ENCODE measurements around the gene LSR.

The LSR gene

DNA sequence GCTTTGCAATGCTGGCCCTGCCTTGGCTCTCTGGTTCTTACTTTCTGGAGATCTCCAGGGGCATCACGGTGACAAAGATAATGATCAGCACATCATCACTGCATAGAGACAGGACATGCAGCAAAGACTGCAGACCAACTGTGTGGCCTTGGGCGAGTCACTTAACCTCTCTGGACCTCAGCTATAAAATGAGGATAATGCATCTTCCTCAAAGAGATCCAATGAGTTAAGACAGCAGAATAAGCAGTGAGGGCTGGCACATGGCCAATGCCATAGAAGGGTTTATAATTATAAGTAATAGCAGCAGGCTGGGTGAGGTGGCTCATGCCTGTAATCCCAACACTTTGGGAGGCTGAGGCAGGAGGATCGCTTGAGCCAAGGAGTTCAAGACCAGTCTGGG, 45.5 kb downstream of the LSR start:
- TF ChIP-seq, protein P1, sequence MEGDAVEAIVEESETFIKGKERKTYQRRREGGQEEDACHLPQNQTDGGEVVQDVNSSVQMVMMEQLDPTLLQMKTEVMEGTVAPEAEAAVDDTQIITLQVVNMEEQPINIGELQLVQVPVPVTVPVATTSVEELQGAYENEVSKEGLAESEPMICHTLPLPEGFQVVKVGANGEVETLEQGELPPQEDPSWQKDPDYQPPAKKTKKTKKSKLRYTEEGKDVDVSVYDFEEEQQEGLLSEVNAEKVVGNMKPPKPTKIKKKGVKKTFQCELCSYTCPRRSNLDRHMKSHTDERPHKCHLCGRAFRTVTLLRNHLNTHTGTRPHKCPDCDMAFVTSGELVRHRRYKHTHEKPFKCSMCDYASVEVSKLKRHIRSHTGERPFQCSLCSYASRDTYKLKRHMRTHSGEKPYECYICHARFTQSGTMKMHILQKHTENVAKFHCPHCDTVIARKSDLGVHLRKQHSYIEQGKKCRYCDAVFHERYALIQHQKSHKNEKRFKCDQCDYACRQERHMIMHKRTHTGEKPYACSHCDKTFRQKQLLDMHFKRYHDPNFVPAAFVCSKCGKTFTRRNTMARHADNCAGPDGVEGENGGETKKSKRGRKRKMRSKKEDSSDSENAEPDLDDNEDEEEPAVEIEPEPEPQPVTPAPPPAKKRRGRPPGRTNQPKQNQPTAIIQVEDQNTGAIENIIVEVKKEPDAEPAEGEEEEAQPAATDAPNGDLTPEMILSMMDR (IDR thresholded peaks at IDR 0.05; ENCODE audit: control insufficient read depth, extremely low read depth, insufficient read depth), result no peak
- no peak for DNase-seq (ENCODE audit: low read depth)

GRCh38 chr19:35294859-35295791, 46.3 kb downstream of the LSR start:
- TF ChIP-seq, protein P1 (IDR thresholded peaks at IDR 0.05; ENCODE audit: control insufficient read depth, extremely low read depth, insufficient read depth), result no peak
- no peak overlapping the region for H3K4me3 ChIP-seq (ENCODE audit: low read depth, low read length)
- no peak for DNase-seq (ENCODE audit: low read depth)

More for the DNA sequence above, 45.5 kb downstream of the LSR start:
- H3K4me3 ChIP-seq (ENCODE audit: low read depth, low read length), result no peak overlapping the region

- no peak for DNase-seq (ENCODE audit: low read depth)
- TF ChIP-seq, protein P1 (IDR thresholded peaks at IDR 0.05; ENCODE audit: control insufficient read depth, extremely low read depth, insufficient read depth), result no peak
- H3K4me3 ChIP-seq (ENCODE audit: low read depth, low read length), result no peak overlapping the region
Observed at GRCh38 chr19:35295792-35296462, 47.1 kb downstream of the LSR start.

DNA sequence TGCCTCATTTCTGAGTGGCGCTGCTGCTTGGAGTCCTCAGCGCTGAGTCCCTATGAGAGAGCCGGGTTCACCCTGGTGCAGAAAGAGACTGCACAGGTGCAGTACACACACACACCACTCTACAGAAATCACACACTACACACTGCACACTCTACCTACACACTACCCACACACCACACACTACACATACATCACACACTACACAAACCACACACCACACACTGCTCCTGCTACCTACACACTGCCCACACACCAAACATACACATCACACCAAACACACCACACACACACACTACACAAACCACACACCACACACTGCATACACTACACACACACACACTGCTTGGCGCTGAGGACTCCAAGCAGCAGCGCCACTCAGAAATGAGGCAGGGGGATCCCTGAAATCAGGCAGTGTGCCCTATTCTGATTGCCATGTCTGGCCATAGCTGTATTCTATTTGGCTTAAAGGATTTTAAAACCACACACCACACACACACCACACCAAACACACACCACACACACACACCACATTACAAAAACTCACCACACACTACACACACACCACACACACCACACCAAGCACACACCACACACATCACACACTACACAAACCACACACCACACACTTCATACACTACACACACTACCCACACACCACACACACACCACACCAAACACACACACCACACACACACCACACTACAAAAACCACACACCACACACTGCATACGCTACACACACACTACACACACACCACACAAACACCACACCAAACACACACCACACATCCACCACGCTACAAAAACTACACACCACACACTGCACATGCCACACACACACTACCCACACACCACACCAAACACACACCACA, 48.1 kb downstream of the LSR start:
- H3K4me3 ChIP-seq (ENCODE audit: low read depth, low read length), result no peak overlapping the region
- TF ChIP-seq, protein P1 (IDR thresholded peaks at IDR 0.05; ENCODE audit: control insufficient read depth, extremely low read depth, insufficient read depth), result no peak

DNA sequence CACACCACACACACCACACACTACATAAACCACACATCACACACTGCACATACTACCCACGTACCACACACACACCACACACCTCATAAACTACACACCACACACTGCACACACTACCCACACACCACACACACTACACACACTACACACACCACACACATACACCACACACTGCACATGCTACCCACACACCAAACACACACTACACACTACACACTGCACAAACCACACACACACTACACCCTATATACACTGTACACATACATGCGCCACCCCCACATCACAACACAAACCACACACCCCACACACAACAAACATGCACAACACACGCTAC, 48.7 kb downstream of the LSR start:
- TF ChIP-seq, protein P1 (IDR thresholded peaks at IDR 0.05; ENCODE audit: control insufficient read depth, extremely low read depth, insufficient read depth), result no peak
- DNase-seq (ENCODE audit: low read depth), result no peak
- H3K4me3 ChIP-seq (ENCODE audit: low read depth, low read length), result no peak overlapping the region

More for the DNA sequence above, 48.1 kb downstream of the LSR start:
- DNase-seq (ENCODE audit: low read depth), result no peak

DNA sequence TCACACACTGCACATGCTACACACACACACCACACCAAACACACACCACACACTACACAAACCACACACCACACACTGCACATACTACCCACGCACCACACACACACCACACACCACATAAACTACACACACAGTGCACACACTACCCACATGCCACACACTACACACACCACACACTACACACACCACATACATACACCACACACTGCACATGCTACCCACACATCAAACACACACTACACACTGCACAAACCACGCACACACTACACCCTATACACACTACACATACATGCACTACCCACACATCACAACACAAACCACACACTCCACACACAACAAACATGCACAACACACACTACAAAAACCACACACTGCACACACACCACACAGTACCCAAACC, 49.1 kb downstream of the LSR start:
- no peak for DNase-seq (ENCODE audit: low read depth)

More for the DNA sequence above, 49.1 kb downstream of the LSR start:
- TF ChIP-seq, protein P1 (IDR thresholded peaks at IDR 0.05; ENCODE audit: control insufficient read depth, extremely low read depth, insufficient read depth), result no peak
- no peak overlapping the region for H3K4me3 ChIP-seq (ENCODE audit: low read depth, low read length)
